Measurements from ENCODE around the gene PSTPIP1. TPM values are rescaled to one million over a fixed set of nuclear protein-coding genes. Genes with fewer than 3 reads are reported as not detected.

Gene PSTPIP1
- total and polyA plus RNA-seq, 9 of the 15 experiments (the other 6 are each of a cell fraction or from before 2014, with no cell fraction given), result not detected

GRCh38 chr15:77070495-77071304 lies 75.8 kb downstream of the PSTPIP1 start, which contains the start of gene TSPAN3:
Gene TSPAN3, minus strand, starts transcription at chr15:77071109. Its CDS starts 155 bp downstream, at chr15:77070954.
- DNase-seq (ENCODE audit: extremely low read depth in 1 of 4, low spot score in 3 of 4) (peak; percentile 95 to 97 (median 96)), ATAC-seq (peak; percentile 99), FAIRE-seq (peak; percentile 86)
- no peaks in the 10 kb centered on the region for H3K9me3 ChIP-seq (replicated peaks; ENCODE audit: control insufficient read depth, insufficient read depth, low read depth, low read length)
- peaks cover 5% of the 10 kb centered on the region for H3K9me1 ChIP-seq (ENCODE audit: control insufficient read depth, insufficient read depth, low read length)
- H3K4me3 ChIP-seq, result peak within 1 kb of the TSS; percentile 81
- peak within 1 kb of the TSS; percentile 74 to 97 for H3K9ac ChIP-seq (ENCODE audit: insufficient read depth in 1 of 2, low read depth in 2 of 2, low read length in 2 of 2)
- peaks cover 39% of the 10 kb centered on the region for H3K79me2 ChIP-seq (ENCODE audit: control insufficient read depth, insufficient read depth, low read length)
- H3K4me1 ChIP-seq (replicated peaks in 1 of 2; ENCODE audit: control insufficient read depth in 2 of 2, insufficient read depth in 2 of 2, low read length in 2 of 2), result peaks cover 11 to 33% of the 10 kb centered on the region in 2 experiments
- peaks cover 12 to 25% of the 10 kb centered on the region in 2 experiments; a peak in 4 of 5 replicates for H3K27me3 ChIP-seq (ENCODE audit: control insufficient read depth in 2 of 2, insufficient read depth in 2 of 2, low read length in 2 of 2)
- 0 out of 2 replicates have a peak, but pooled peaks cover 9% of the 10 kb centered on the region for H4K20me1 ChIP-seq (replicated peaks; ENCODE audit: control insufficient read depth, insufficient read depth, low read length)
- peak within 1 kb of the TSS; percentile 84 for H3K4me2 ChIP-seq (ENCODE audit: insufficient read depth, low read length)
- BruUV-seq (replicated peaks), result no TSS peak
- peak within 1 kb of the TSS; percentile 81 for H3K27ac ChIP-seq (ENCODE audit: extremely low read depth, low read depth, low read length)
- H2AFZ ChIP-seq (ENCODE audit: low read depth, low read length), result peak within 1 kb of the TSS; percentile 92
- in situ Hi-C loops (cut with MboI) (no loop called here), intact Hi-C loops (cut with micrococcal nuclease) (no loop called here)
- ChIA-PET CTCF (ENCODE audit: low intra/inter-chr PET ratio) (interaction anchor here (0.6 kb wide), 1 partner anchor 23 kb away, joined by 3 read pairs; no protein-coding TSS in a partner anchor), POLR2A (interaction anchor here (0.6 to 1.4 kb wide), 5 partner anchors 12 to 93 kb away, joined by 3 to 5 read pairs (median 3); no protein-coding TSS in a partner anchor)
- H3K36me3 ChIP-seq (ENCODE audit: control insufficient read depth, insufficient read depth, low read length), result peaks cover 8% of the 10 kb centered on the region; the same call in 1 of the 3 replicates
- WGBS (ENCODE audit: insufficient coverage, low coverage, missing lambda C conversion rate), result under 1% methylated on average over 47 of the region's 97 CpGs
- no peak for TF ChIP-seq GTF2F1 (IDR thresholded peaks at IDR 0.05; ENCODE audit: low read depth, low read length)
- no peak for TF ChIP-seq GATAD2A (IDR thresholded peaks at IDR 0.05)
- TF ChIP-seq SMARCA4 (IDR thresholded peaks at IDR 0.05), result no peak
- peak; percentile 88 for TF ChIP-seq ZFX (CRISPR knock-in tag; IDR thresholded peaks at IDR 0.05)
- TF ChIP-seq, protein P1, sequence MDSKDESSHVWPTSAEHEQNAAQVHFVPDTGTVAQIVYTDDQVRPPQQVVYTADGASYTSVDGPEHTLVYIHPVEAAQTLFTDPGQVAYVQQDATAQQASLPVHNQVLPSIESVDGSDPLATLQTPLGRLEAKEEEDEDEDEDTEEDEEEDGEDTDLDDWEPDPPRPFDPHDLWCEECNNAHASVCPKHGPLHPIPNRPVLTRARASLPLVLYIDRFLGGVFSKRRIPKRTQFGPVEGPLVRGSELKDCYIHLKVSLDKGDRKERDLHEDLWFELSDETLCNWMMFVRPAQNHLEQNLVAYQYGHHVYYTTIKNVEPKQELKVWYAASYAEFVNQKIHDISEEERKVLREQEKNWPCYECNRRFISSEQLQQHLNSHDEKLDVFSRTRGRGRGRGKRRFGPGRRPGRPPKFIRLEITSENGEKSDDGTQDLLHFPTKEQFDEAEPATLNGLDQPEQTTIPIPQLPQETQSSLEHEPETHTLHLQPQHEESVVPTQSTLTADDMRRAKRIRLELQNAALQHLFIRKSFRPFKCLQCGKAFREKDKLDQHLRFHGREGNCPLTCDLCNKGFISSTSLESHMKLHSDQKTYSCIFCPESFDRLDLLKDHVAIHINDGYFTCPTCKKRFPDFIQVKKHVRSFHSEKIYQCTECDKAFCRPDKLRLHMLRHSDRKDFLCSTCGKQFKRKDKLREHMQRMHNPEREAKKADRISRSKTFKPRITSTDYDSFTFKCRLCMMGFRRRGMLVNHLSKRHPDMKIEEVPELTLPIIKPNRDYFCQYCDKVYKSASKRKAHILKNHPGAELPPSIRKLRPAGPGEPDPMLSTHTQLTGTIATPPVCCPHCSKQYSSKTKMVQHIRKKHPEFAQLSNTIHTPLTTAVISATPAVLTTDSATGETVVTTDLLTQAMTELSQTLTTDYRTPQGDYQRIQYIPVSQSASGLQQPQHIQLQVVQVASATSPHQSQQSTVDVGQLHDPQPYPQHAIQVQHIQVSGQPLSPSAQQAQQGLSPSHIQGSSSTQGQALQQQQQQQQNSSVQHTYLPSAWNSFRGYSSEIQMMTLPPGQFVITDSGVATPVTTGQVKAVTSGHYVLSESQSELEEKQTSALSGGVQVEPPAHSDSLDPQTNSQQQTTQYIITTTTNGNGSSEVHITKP (IDR thresholded peaks at IDR 0.05; ENCODE audit: partially characterized antibody), result peak; percentile 50
- TF ChIP-seq NR2C2 (CRISPR knock-in tag; IDR thresholded peaks at IDR 0.05), result no peak
- peak; percentile 48; the same call in 1 of the 2 replicates for TF ChIP-seq NR2C2 (tag; IDR thresholded peaks at IDR 0.05)
- TF ChIP-seq TFE3 (CRISPR knock-in tag; IDR thresholded peaks at IDR 0.05), result no peak
- TF ChIP-seq CXXC5 (CRISPR knock-in tag; IDR thresholded peaks at IDR 0.05), result peak; percentile 97
- TF ChIP-seq HDAC1 (IDR thresholded peaks at IDR 0.05), result no peak
- peak; percentile 62; the same call in 1 of the 2 replicates for TF ChIP-seq ETV5 (CRISPR knock-in tag; IDR thresholded peaks at IDR 0.05; ENCODE audit: low read depth)
- peak; percentile 10 for TF ChIP-seq PHF20 (IDR thresholded peaks at IDR 0.05; ENCODE audit: partially characterized antibody)
- TF ChIP-seq BRF1 (IDR thresholded peaks at IDR 0.05; ENCODE audit: borderline replicate concordance, extremely low read depth, insufficient read length), result no peak
- peak; percentile 57 for TF ChIP-seq POLR2AphosphoS5 (IDR thresholded peaks at IDR 0.05; ENCODE audit: control insufficient read depth, insufficient read depth, low read depth, low read length)
- peak; percentile 90 for TF ChIP-seq POLR2G (IDR thresholded peaks at IDR 0.05; ENCODE audit: low read depth, low read length)
- TF ChIP-seq SIN3A (IDR thresholded peaks at IDR 0.05; ENCODE audit: borderline replicate concordance in 2 of 2, control insufficient read depth in 1 of 2, low read depth in 2 of 2, low read length in 2 of 2), result peak in 1 of 2 experiments; percentile 19; a peak in 1 of 4 replicates

Data from K562 (cell line).